ENCODE data around the gene CABP5. TPM values are rescaled to one million over a fixed set of nuclear protein-coding genes. Genes with fewer than 3 reads are reported as not detected.

The CABP5 gene
- total and polyA plus RNA-seq, 3 donors from 2014 or later: 0.43 TPM; not detected in 2

GRCh38 chr19:48036765-48037164, 7.1 kb downstream of the CABP5 start:
- Histone ChIP-seq H3K36me3 (ENCODE audit: low read depth, missing control alignments) (no peaks in the 10 kb centered on the region), H3K4me1 (no peaks in the 10 kb centered on the region), H3K27me3 (no peaks in the 10 kb centered on the region), H3K27ac (no peak overlapping the region), H3K4me3 (no peak overlapping the region), H3K9me3 (no peaks in the 10 kb centered on the region)
- 88 to 92% methylated on average over 2 of the region's 2 CpGs for WGBS, 2 donors
- TF ChIP-seq CTCF (IDR thresholded peaks at IDR 0.05): no peak
- TF ChIP-seq POLR2A (IDR thresholded peaks at IDR 0.05): no peak
- no peak for DNase-seq
- intact Hi-C loops (cut with DNase I; ENCODE audit: low total_unique reads): no loop called here

- H3K27me3 ChIP-seq: no peaks in the 10 kb centered on the region
- intact Hi-C loops (cut with DNase I; ENCODE audit: low total_unique reads): no loop called here
- no peaks in the 10 kb centered on the region for H3K36me3 ChIP-seq (ENCODE audit: low read depth, missing control alignments)
- H3K4me3 ChIP-seq: no peak overlapping the region
- H3K9me3 ChIP-seq: no peaks in the 10 kb centered on the region
- H3K27ac ChIP-seq: no peak overlapping the region
- WGBS, 2 donors: 72 to 80% methylated on average over 5 of the region's 5 CpGs
- no peaks in the 10 kb centered on the region for H3K4me1 ChIP-seq
- DNase-seq: no peak
- no peak for TF ChIP-seq POLR2A (IDR thresholded peaks at IDR 0.05)
Measured at GRCh38 chr19:48033604-48034003, 10.3 kb downstream of the CABP5 start.

GRCh38 chr19:48030073-48030472, 13.8 kb downstream of the CABP5 start:
- no peak overlapping the region for H3K27ac ChIP-seq

GRCh38 chr19:48029431-48029830, 14.4 kb downstream of the CABP5 start:
- 85 to 86% methylated on average over 7 of the region's 7 CpGs for WGBS, 2 donors
- Histone ChIP-seq H3K4me1 (no peaks in the 10 kb centered on the region), H3K4me3 (no peak overlapping the region), H3K27ac (no peak overlapping the region), H3K27me3 (no peaks in the 10 kb centered on the region), H3K36me3 (ENCODE audit: low read depth, missing control alignments) (no peaks in the 10 kb centered on the region), H3K9me3 (no peaks in the 10 kb centered on the region)
- intact Hi-C loops (cut with DNase I; ENCODE audit: low total_unique reads): no loop called here
- no peak for TF ChIP-seq CTCF (IDR thresholded peaks at IDR 0.05)
- no peak for TF ChIP-seq POLR2A (IDR thresholded peaks at IDR 0.05)
- DNase-seq: no peak

More at GRCh38 chr19:48030073-48030472, 13.8 kb downstream of the CABP5 start:
- no peak for DNase-seq
- Histone ChIP-seq H3K9me3 (no peaks in the 10 kb centered on the region), H3K4me1 (no peaks in the 10 kb centered on the region), H3K27me3 (no peaks in the 10 kb centered on the region), H3K4me3 (no peak overlapping the region), H3K36me3 (ENCODE audit: low read depth, missing control alignments) (no peaks in the 10 kb centered on the region)
- WGBS, 2 donors: 62 to 64% methylated on average over 10 of the region's 10 CpGs
- intact Hi-C loops (cut with DNase I; ENCODE audit: low total_unique reads): no loop called here
- no peak for TF ChIP-seq POLR2A (IDR thresholded peaks at IDR 0.05)
- no peak for TF ChIP-seq CTCF (IDR thresholded peaks at IDR 0.05)

- Histone ChIP-seq H3K4me3 (no peak overlapping the region), H3K4me1 (no peaks in the 10 kb centered on the region), H3K27ac (no peak overlapping the region), H3K36me3 (ENCODE audit: low read depth, missing control alignments) (no peaks in the 10 kb centered on the region), H3K27me3 (no peaks in the 10 kb centered on the region), H3K9me3 (no peaks in the 10 kb centered on the region)
- no peak for DNase-seq
- TF ChIP-seq CTCF (IDR thresholded peaks at IDR 0.05): no peak
- TF ChIP-seq POLR2A (IDR thresholded peaks at IDR 0.05): no peak
- 70 to 80% methylated on average over 3 of the region's 3 CpGs for WGBS, 2 donors
- intact Hi-C loops (cut with DNase I; ENCODE audit: low total_unique reads): no loop called here
Measured at GRCh38 chr19:48025480-48025879, 18.4 kb downstream of the CABP5 start.
